Fibroblast of skin of right biceps (primary cell): Measurements from ENCODE around the gene LYRM2.
"Not testable (repeated sequence)": the region's sequence is repeated elsewhere in the genome, so short reads cannot be mapped to it uniquely, and the experiment has no call there.

Experiments
- DNase-seq: peaks from one replicate; pipeline ENCODE4 v3.0.0-alpha.2; 2013

Gene LYRM2

GRCh38 chr6:89644864-89645263 lies 6.3 kb upstream of the LYRM2 start:
- DNase-seq = no peak

- no peak for DNase-seq
Observed at GRCh38 chr6:89643406-89643805, 4.9 kb upstream of the LYRM2 start.

GRCh38 chr6:89642956-89643355 lies 4.4 kb upstream of the LYRM2 start:
- no peak for DNase-seq

- DNase-seq = not testable (repeated sequence)
Observed at GRCh38 chr6:89641581-89641980, 3.0 kb upstream of the LYRM2 start.

- peak; percentile 62 for DNase-seq
Observed at GRCh38 chr6:89640804-89641203, 2.3 kb upstream of the LYRM2 start.

GRCh38 chr6:89637960-89638319 lies 607 bp downstream of the LYRM2 start:
- no peak for DNase-seq

GRCh38 chr6:89636412-89636811 lies 2.1 kb downstream of the LYRM2 start:
- DNase-seq = not testable (repeated sequence)

GRCh38 chr6:89630488-89630887 lies 8.1 kb downstream of the LYRM2 start:
- DNase-seq = no peak

GRCh38 chr6:89623749-89624148 lies 14.8 kb downstream of the LYRM2 start:
- DNase-seq = no peak

- no peak for DNase-seq
Observed at GRCh38 chr6:89619567-89619966, 19.0 kb downstream of the LYRM2 start.

GRCh38 chr6:89618026-89618425 lies 20.5 kb downstream of the LYRM2 start:
- no peak for DNase-seq

GRCh38 chr6:89616531-89616930 lies 22.0 kb downstream of the LYRM2 start:
- no peak for DNase-seq

GRCh38 chr6:89615882-89616281 lies 22.7 kb downstream of the LYRM2 start:
- no peak for DNase-seq

- no peak for DNase-seq
Observed at GRCh38 chr6:89613790-89614189, 24.8 kb downstream of the LYRM2 start.

- no peak for DNase-seq
Observed at GRCh38 chr6:89612121-89612520, 26.4 kb downstream of the LYRM2 start.

- DNase-seq = peak; percentile 30
Observed at GRCh38 chr6:89611666-89612065, 26.9 kb downstream of the LYRM2 start.

- peak; percentile 40 for DNase-seq
Observed at GRCh38 chr6:89610149-89610642, 28.4 kb downstream of the LYRM2 start.

GRCh38 chr6:89605861-89606260 lies 32.7 kb downstream of the LYRM2 start:
- no peak for DNase-seq

- DNase-seq = no peak
Observed at GRCh38 chr6:89604653-89605052, 33.9 kb downstream of the LYRM2 start.

- no peak for DNase-seq
Observed at GRCh38 chr6:89602166-89602565, 36.4 kb downstream of the LYRM2 start.

GRCh38 chr6:89599727-89600126 lies 38.8 kb downstream of the LYRM2 start:
- DNase-seq = no peak

- DNase-seq = peak; percentile 44
Observed at GRCh38 chr6:89597988-89598387, 40.6 kb downstream of the LYRM2 start.

- DNase-seq = no peak
Observed at GRCh38 chr6:89597372-89597771, 41.2 kb downstream of the LYRM2 start.

GRCh38 chr6:89596484-89596883 lies 42.1 kb downstream of the LYRM2 start:
- no peak for DNase-seq

- no peak for DNase-seq
Observed at GRCh38 chr6:89596056-89596455, 42.5 kb downstream of the LYRM2 start.

- DNase-seq = no peak
Observed at GRCh38 chr6:89591745-89592144, 46.8 kb downstream of the LYRM2 start.
